Activated CD4-positive, CD25-positive, alpha-beta regulatory T cell treated with anti-CD3 and anti-CD28 coated beads, Interleukin-2, amount 50 U/mL, for 16 hours (primary cell): Measurements from ENCODE around the gene PSMD10.

Source experiments
- DNase-seq: peaks from one replicate; pipeline ENCODE4 v3.0.0-alpha.2; 2020; ENCODE audit warnings: low read depth, low spot score

Gene PSMD10

GRCh38 chrX:108072746-108073145 is 18.6 kb downstream of the PSMD10 start:
- DNase-seq = no peak

- no peak for DNase-seq
These were observed 19.8 kb downstream of the PSMD10 start for GRCh38 chrX:108071578-108071977.

GRCh38 chrX:108070891-108071290 is 20.5 kb downstream of the PSMD10 start:
- no peak for DNase-seq

GRCh38 chrX:108068121-108068520 is 23.2 kb downstream of the PSMD10 start:
- DNase-seq = no peak

- DNase-seq = no peak
These were observed 26.7 kb downstream of the PSMD10 start for GRCh38 chrX:108064613-108065012.

GRCh38 chrX:108064001-108064400 is 27.3 kb downstream of the PSMD10 start:
- no peak for DNase-seq

GRCh38 chrX:108059801-108060200 is 31.5 kb downstream of the PSMD10 start:
- DNase-seq = no peak

- DNase-seq = no peak
These were observed 35.8 kb downstream of the PSMD10 start for GRCh38 chrX:108055546-108055945.

GRCh38 chrX:108053218-108053617 is 38.1 kb downstream of the PSMD10 start:
- no peak for DNase-seq

GRCh38 chrX:108049649-108050048 is 41.7 kb downstream of the PSMD10 start:
- no peak for DNase-seq

- DNase-seq = no peak
These were observed 46.6 kb downstream of the PSMD10 start, which contains the start of gene VSIG1 for GRCh38 chrX:108044554-108045256. Gene VSIG1 (plus strand): TSS chrX:108045065. CDS start chrX:108045131, 66 bp downstream.

GRCh38 chrX:108036298-108036973 is 54.9 kb downstream of the PSMD10 start:
- DNase-seq = no peak

- DNase-seq = no peak
These were observed 56.6 kb downstream of the PSMD10 start for GRCh38 chrX:108034725-108035124.
